ENCODE data around the gene TIMP1.
A peak's percentile ranks its signal among the peaks of the same experiment; 100 is the strongest.

The TIMP1 gene

GRCh38 chrX:47608130-47608810 lies 26.0 kb downstream of the TIMP1 start:
- DNase-seq = no peak

DNA sequence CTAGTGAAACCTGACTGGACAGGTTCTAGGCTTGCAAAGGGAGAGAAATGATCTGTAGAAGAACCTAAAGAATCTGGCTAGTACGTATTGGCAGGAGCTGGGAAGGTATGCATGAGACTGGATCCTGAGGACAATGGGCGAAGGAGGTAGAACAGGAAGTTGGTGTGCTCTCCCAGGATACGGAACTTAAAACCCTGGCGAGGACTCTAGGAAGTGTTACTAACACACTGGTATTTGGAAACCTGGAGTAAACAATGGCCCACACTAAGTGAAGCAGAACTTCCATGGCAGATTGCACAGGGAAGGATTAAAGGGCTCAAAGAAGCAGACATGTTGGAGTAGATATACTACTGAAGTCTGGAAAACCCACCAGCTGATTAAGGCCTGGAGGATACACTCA lies 28.3 kb downstream of the TIMP1 start:
- no peak for DNase-seq

DNA sequence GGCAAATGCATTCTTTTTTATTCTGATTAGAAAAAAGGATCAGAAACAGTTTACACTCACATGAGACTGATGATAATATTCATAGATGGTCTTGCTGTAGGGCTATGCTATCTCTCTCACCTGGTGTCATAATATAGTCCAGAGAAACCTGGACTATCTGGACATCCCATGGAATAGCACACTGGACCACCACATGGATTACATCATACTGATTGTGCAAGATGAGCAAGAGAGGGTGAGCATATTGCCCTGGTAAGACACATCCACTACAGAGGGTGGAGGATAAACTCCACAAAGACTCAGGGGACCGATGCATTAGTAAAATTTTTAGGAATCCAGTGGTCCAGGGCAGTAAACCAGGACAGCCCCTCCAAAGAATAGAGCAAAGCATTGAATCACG lies 29.3 kb downstream of the TIMP1 start:
- no peak for DNase-seq

- DNase-seq = no peak
These were observed 29.7 kb downstream of the TIMP1 start for GRCh38 chrX:47611926-47612325.

- DNase-seq = no peak
These were observed 30.2 kb downstream of the TIMP1 start for GRCh38 chrX:47612418-47612817.

DNA sequence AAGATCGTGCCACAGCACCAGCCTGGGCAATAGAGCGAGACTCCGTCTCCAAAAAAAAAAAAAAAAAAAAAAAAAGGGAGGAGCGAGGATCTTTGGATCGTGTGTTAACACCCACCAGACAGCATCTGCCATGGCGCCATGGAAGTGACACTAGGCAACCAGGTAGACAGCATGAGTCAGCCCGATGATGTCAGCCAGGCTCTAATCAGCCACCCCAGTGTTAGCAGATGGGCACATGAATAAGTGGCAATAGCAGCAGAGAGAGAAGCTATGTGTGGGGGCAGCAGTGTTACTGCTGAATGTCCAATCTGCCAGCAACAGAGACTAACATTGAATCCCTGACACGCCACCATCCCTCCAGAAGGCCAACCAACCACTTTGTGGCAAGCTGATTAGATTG lies 30.8 kb downstream of the TIMP1 start:
- no peak for DNase-seq

- no peak for DNase-seq
These were observed 32.4 kb downstream of the TIMP1 start for GRCh38 chrX:47614618-47615017.

GRCh38 chrX:47618923-47619485 lies 36.8 kb downstream of the TIMP1 start:
- DNase-seq = no peak

DNA sequence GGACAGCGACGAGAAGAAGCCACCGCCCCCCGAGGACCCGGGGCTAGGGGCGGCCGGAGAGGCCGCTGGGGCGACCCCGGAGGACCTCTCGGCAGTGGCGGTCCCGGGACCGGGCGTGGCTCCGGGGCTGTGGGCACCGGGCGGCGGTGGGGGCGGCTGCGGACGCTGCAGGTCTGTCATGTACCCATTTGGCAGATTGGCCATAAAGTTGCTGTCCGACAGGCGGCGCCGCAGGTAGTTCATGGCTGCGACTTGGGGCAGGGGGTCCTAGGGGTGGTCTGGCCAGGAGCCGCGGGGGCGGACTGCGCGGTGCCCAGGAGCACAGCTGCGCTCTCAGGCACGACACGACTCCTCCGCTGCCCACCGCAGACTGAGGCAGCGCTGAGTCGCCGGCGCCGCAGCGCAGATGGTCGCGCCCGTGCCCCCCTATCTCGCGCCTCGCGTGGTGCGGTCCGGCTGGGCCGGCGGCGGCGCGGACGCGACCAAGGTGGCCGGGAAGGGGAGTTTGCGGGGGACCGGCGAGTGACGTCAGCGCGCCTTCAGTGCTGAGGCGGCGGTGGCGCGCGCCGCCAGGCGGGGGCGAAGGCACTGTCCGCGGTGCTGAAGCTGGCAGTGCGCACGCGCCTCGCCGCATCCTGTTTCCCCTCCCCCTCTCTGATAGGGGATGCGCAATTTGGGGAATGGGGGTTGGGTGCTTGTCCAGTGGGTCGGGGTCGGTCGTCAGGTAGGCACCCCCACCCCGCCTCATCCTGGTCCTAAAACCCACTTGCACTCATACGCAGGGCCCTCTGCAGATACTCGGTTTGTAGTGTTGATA lies 37.5 kb downstream of the TIMP1 start, which contains the start of gene SYN1:
TSS of gene SYN1 (minus strand) at position 372 of the 817 bp plus-strand sequence. CDS start at position 243, 129 bp downstream.
- peak; percentile 70 for DNase-seq

DNA sequence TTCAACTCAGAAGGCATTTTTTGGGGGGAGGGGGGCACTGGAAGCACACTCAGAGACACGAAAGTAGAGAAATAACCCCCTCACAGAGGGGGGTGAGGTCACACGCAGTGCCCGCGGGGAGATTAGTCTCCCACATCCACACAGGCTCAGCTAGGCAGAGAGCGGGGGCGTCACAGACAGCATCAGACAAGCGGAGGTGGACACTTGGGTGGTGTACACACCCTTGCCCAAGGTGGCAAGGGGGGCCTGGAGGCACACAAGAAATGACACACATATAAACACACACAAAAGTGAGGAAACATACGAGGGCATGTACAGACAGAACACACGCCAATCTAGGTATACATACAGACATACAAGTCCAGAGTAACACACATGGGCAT lies 38.1 kb downstream of the TIMP1 start:
- no peak for DNase-seq

DNA sequence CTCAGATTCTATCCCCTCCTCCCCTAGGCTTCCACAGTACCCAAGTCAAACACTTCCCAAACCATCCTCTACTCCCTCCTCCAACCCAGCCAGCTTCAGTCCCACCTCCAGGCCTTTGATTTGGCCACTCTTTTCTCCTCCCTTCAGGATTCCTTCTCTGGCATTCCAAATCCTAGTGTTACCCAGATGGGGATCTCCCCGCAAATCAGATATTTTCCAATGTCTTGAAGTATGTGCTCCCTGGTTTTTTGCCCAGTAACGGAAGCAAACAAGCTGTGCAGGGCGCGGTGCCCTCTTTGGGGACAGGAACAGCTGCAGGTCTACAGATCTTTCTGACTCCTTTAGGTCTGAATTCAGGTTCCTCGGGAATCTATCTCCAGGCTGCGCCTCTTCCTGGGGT lies 39.6 kb downstream of the TIMP1 start:
- no peak for DNase-seq

- peak; percentile 17 for DNase-seq
These were observed 41.3 kb downstream of the TIMP1 start for GRCh38 chrX:47623540-47624027.

- DNase-seq = no peak
These were observed 43.1 kb downstream of the TIMP1 start for GRCh38 chrX:47625365-47625764.

- no peak for DNase-seq
These were observed 46.7 kb downstream of the TIMP1 start for GRCh38 chrX:47628982-47629381.

DNA sequence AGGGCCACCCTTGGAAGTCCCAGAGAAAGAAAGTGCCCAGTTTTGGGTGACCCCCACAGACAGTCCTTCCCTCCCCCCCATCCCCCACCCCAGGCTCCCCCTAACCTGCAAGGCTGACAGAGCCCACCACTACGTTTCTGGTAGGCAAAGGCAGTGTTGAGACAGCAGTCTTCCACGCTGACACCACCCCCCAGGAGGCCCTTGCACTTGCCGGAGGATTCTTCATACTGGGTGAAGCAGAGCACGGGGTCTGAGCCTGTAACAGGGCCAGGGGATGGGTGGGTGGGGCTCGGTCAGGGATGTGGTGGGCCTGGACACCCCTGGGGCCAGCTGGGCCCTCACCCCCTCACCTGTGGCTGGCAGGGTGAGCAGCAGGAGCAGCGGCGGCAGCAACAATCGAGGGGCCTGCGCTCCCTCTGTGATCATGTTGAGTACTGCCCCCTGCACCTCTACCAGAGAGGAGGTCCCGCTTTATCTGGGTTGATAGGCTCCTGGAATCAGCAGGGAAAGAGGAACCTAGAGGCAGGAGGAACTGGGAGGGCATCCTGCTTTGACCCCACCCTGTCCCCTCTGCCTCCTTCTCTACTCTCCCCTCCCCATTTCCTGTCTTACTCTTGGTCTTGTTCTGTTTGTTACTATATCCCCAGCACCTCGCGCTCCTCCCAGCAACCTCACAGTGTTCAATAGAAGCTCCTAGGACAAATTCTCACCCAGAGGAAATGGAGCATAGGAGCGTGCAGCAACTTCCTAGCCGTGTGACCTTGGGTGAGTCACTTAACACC lies 47.4 kb downstream of the TIMP1 start, which contains the start of gene CFP:
TSS of gene CFP (minus strand) at position 512 of the 782 bp plus-strand sequence. CDS start at position 426, 86 bp downstream.
- no peak for DNase-seq

GRCh38 chrX:47631676-47632075 lies 49.4 kb downstream of the TIMP1 start:
- DNase-seq = no peak

DNA sequence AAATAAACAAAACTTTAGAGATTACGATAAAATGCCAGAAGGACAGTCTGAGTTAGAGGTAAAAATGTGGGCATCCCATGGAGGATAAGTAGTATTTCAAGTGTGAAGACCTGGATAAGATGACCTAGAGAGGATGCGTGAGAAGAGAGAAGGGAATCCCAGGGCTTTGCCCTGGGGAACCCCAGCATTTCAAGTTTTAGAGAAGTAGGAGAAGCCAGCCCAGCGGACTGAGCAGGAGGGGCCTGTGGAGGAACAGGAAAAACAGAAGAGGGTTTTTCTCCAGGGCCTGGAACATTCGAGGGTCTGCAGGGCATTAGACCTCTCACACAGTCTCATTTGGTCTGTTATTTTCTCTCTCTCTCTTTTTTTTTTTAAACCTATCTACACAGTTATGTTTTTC lies 50.4 kb downstream of the TIMP1 start:
- DNase-seq = no peak

- DNase-seq = no peak
These were observed 51.7 kb downstream of the TIMP1 start for GRCh38 chrX:47633689-47634590.

DNA sequence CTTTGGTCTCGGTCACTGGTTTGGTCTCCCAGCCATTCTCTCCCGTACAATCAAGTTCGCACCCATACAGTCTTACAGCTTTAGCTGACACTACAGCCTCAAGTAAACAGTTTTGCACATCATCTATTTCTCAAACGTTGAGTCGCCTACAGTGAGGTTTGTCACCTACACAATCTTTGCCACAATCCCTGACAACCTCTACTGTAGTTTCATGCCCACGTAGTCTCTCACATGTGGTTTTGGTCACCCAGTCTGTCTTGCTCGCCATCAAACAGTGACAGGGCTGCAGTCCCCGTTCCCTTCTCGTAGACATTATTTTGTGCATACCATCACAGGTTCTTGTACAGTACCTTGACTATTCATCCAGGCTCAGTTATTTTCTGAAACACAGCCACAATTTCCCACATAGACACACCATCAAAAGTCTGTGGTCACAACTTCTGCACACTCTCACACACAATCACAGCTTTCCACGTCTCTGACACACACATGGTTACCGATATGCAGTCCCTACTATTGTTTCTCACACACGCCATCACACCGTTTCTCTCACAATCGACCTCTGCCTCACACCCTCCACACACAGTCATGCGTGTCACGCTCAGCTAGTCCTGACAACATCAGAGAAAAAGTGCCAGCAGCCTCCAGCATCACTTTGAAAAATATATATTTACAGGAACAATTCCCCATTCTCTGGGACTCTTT lies 52.8 kb downstream of the TIMP1 start:
- DNase-seq = no peak
